ENCODE data around the gene FANCF. TPM values are rescaled to one million over a fixed set of nuclear protein-coding genes. Genes with fewer than 3 reads are reported as not detected.
"Not testable (repeated sequence)": the region's sequence is repeated elsewhere in the genome, so short reads cannot be mapped to it uniquely, and the experiment has no call there.

FANCF gene, protein sequence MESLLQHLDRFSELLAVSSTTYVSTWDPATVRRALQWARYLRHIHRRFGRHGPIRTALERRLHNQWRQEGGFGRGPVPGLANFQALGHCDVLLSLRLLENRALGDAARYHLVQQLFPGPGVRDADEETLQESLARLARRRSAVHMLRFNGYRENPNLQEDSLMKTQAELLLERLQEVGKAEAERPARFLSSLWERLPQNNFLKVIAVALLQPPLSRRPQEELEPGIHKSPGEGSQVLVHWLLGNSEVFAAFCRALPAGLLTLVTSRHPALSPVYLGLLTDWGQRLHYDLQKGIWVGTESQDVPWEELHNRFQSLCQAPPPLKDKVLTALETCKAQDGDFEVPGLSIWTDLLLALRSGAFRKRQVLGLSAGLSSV
- 6.2 TPM for polyA plus RNA-seq (2013, experiment 1 of 2; ENCODE audit: insufficient read length)
- polyA plus RNA-seq (2013, experiment 2 of 2; ENCODE audit: insufficient read length): 6.1 TPM

DNA sequence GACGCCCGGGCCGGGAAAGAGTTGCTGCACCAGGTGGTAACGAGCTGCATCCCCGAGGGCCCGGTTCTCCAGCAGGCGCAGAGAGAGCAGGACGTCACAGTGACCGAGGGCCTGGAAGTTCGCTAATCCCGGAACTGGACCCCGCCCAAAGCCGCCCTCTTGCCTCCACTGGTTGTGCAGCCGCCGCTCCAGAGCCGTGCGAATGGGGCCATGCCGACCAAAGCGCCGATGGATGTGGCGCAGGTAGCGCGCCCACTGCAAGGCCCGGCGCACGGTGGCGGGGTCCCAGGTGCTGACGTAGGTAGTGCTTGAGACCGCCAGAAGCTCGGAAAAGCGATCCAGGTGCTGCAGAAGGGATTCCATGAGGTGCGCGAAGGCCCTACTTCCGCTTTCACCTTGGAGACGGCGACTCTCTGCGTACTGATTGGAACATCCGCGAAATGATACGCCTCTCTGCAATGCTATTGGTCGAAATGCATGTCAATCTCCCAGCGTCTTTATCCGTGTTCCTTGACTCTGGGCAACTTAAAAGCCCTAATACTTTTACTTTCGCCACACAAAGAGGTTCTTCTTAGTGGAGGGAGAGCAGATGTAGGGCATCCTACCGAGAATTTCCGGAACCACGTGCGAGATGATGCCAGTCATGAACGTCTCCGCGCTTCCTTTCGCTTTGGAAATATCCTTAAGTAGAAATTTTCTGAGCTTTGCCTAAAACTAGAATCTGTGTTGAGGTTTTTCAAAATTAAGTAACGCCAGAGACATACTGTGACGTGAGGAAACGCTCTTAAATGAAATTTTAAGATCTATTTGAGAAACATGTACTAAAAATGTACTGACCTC, at the start of gene FANCF:
FANCF (minus strand) TSS at position 376 of the 840 bp plus-strand sequence; CDS start at position 363, 13 bp downstream.
- DNase-seq: peak; percentile 99

DNA sequence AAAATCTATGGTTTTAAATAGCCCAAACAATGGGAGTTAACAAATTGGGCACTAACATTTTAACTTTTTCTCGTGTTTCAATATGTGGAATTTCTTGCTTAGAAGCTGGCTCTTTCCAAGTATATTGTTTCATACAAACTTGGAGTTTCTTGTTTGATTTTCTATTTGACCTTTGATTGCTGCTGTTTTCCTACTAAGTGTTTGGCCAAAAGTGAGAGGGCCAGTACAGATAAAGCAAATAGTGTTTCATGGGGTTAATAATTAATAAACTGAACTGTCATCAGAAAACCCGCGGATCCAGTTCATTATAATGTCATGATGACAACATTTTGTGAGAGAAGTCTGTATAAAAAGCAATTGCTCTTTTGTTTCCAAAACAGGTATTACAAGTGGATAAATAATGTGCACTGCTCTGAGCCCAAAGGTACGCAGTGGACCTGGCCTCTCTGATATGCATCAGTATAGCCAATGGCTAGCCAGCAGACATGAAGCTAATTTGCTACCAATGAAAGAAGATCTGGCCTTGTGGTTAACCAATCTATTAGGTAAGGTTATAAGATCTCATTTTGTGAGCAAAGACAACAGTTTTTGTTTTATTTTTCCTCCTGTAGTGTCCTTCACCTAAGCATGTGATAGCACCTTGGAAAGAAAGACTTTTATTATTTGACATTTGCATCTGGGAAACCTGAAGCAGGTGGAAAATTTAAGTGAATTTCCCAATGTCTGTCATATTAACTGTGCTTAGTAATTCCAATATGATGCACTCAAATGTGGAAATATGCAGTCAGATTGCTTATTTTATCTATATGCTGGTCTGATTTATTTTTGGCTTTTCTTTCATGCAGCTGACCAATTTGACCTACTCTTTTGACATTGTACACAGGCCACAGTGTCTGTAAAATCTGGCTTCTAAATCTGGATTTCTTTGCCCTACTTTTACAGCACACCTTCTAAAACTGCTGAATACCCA, 49.1 kb upstream of the FANCF start:
- no peak for DNase-seq

DNA sequence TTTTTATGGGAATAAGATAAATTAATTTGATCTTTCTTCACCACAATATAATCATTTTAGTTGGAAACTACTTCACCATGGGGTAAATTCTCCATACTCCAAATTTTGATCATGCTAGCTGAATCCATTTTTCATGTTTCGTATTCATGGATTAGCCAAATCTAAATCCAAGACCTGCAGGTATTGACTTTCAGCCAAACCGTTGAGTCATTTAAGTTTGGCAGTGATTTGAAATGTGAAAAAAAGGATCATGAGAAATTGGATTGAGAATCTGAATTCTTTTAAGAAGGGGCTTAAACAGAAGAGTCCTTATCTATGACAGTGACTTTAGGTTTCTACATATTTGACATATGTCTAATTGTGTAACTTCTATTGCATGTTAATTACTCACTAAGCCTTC, 46.1 kb upstream of the FANCF start:
- no peak for DNase-seq

DNA sequence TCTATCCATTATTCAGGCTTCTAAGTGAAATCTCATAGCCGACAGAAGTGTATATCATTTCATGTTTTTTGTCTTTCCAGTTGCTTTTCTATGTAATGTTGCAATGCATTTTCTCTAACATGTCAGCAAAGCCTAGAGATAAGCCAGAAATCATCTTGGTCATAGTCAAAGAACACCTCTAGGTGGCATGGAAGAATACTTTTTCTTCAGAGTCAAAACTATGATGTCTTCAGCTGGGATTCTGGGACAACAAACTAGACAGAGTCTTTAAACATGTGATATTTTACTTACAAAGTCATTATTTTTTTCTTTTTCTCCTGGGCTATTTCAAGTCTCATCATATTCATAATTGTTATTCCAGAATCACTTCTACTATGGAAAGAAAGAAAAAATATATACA, 45.2 kb upstream of the FANCF start:
- DNase-seq: peak; percentile 18

DNA sequence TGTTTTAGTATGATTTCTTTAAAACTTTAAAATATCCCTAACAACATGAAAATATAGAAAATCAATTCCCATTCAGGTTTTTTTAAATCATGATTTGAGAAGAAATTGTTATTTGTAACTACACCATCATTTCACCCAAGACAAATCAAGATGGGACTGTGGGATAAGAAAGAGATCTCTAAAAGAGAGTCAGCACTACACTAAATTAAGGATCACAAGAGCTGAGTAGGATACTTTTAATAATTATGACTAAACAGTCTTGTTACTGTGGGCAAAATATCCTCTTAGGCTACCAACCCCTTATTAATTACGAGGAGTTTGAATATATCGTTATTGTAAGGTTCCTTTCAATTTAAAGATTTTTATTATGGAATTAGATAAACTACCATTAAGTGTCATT, 43.7 kb upstream of the FANCF start:
- DNase-seq: no peak

DNA sequence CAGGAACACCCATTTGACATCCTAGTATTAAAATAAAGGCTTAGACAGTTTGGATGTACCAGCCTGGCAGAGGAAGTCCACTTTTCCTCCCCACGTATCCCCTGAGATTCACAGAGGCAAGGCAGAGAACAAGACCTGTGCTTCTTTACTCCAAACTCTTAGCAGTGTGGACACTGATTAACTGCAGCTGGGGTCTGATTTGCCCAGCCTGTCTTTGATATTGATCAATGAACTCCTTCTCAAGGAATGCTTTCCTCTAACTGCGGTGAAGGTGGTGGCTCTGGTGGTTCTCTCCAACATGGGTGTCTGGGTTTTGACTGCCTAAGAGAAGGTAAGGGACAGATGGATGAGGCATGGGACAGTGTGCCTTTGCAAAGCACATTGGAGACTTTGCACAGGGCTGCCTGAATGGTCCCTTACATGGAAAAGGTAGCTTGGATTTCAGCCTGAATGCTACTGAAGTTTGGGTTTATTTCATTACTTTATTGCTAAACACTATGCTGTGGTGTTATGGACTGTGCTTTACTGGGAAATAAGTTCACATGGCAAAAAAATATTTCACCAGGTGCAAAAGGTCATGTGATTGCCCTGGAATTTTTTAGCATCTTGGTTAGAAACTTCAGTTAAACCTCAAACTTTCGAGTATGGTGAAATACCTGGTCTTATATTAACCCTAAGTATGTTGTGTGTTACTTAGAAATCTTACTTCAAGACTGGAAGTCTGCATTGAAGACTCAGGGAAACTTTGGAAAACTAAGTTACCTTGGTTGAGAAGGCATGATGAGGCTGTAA, 42.6 kb upstream of the FANCF start:
- DNase-seq: no peak

DNA sequence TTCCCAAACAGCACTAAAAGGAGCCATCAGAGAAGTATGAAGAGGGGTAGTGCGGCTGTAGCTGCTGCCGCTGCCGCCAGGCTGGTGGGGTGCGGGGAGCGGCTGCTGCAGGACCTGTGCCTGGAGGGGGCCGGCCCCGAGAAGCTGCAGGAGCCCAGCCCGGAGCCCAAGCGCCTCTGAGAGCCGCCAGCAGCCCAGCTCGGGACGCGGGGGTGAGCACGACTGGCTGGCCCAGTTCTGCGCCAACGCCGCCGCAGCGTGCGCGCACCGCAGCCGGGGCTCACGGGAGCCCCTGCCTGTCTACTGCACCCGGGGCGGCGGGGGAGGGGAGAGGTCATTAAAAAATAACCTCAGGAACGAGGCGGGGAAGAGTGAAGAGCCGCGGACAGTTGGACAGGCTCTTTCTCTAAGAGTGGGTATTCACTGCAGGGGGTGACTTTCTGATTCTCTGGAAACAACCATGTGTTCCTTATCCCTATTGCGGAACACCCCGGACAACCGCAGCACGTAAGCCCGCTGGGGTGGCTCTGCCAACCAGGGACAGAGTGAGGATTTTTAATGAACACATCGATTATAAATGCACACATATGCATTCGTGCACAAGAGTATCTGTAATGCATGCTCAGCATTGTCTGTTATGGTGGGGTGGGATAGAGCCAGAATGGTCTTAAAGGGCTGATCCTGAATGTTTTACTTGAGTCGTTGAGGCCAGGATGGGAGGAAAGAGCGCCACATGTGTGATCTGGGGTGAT, 41.2 kb upstream of the FANCF start:
- DNase-seq: peak; percentile 47

DNA sequence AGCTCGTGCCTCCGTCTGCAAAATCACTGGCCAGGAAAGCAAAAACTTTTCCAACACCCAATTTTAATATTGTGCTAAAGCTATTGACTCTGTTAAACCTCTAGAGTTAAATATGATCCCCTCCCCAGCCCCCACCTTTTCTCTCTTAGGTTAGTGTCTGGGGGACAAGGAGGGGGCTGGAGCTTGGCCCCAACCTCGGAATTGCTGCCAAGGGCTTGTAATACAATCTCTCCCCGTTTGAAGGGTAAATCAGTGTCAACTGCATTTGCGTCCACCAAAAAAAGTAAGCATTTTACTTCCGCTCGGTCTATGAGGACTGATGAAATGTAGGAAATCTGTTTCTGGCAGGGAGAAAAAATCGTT, 40.7 kb upstream of the FANCF start, which contains the start of gene GAS2:
GAS2 (plus strand) TSS at position 287 of the 363 bp plus-strand sequence. CDS start 8,259 bp downstream, outside the sequence.
- DNase-seq: no peak

DNA sequence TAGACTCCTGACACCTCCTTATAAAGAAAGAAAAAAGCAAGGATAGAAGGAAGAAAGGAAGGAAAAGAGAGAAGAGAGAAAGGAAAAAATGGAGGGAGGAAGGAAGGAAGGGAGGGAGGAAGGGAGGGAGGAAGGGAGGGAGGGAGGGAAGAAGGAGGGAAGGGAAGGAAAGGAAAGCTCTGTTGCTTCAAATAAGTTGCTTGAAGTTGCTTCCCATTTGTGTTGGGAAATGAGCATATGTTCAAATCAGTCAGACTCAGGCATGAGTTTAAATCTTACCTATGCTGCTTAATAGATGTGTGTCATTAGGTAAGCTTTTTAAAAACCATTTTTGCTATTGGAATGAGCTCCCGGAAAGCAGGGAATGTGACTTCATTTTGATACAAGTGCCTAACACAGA, 34.2 kb upstream of the FANCF start:
- no peak for DNase-seq

DNA sequence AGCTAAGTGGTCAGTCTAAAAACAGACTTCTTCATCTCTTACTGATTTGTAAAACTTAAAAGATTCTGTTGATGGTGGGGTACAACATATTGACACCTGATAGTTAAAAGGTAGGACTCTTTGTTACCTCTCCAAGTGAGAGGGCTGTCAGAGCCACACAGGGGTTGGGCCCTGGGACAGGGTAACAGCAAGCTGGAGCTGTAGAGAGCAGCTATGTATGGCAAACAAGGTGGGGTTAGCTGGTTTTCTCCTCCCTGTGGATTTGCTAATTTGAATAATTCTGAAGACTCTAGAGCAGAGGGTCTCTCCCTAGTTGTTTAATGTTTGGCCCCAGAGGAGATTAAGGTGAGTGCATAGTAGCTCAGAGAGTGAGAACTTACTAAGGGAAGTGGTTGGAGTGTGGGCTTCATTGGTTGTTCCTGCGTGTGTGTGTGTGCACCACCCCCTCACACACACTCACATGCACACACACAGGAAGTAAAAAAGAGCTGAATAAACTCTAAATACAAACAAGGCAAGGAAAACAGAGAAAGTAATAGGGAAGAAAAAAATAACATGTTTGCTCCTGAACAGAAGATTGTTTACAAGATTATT, 31.6 kb upstream of the FANCF start:
- DNase-seq: no peak

DNA sequence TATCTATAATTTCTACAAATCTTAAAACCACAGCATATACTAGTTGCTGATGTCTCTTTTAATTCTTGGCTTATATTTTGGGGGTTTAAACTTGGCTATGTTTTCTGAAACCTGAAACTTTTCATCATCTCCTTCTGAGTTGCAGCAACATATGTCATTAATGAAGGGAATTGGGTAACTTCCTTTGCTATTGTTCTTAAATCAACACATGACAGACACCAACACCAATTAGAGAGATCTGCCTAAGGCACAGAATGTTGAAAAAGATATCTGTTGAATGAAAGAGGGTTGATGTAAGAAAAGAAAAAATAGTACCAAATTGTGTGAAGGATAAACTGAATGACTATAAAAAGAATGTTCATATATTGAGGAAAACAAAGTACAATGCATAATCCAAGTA, 30.5 kb upstream of the FANCF start:
- peak; percentile 14 for DNase-seq

DNA sequence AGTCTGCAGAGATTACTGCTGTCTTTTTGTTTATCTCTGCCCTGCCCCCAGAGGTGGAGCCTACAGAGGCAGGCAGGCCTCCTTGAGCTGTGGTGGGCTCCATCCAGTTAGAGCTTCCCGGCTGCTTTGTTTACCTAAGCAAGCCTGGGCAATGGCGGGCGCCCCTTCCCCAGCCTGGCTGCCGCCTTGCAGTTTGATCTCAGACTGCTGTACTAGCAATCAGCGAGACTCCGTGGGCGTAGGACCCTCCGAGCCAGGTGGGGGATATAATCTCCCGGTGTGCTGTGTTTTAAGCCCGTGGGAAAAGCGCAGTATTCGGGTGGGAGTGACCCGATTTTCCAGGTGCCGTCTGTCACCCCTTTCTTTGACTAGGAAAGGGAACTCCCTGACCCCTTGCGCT, 26.7 kb upstream of the FANCF start:
- DNase-seq: not testable (repeated sequence)

DNA sequence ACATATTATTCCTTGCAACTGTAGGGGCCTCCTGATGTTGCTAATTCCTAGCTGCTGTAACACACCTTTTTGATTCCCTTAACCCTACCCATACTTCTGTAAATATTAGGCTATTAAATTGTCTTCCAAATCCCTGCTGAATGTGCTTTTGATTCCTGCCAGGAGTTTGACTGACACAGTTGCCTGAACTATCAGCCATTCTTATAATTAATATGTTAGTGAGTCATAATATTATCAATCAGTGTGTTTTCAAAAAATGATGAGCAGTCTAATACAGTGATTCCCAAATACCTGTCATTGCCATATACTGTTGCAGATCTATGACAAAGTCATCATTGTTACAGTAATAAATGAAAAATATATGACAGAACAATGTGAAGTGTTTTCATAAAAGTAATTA, 15.9 kb upstream of the FANCF start:
- DNase-seq: no peak

DNA sequence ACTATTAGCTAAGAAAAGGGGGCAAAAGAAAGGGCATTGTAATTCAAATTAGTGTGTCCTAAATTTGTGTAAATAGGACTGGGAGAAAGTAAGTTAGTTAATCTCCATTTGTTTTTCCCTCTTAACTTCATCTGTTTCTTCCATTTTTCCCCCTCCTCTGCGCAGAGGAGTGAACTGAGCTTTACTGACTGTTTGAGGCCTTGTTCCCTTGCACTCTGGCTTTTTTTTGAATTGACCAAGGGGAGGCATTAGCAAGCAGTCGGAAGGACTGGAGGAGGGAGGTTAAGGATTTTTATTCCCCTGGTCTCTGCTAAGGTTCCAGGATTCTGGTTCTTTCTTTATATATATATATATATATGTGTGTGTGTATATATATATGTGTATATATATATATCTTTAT, 15.2 kb upstream of the FANCF start:
- DNase-seq: no peak

DNA sequence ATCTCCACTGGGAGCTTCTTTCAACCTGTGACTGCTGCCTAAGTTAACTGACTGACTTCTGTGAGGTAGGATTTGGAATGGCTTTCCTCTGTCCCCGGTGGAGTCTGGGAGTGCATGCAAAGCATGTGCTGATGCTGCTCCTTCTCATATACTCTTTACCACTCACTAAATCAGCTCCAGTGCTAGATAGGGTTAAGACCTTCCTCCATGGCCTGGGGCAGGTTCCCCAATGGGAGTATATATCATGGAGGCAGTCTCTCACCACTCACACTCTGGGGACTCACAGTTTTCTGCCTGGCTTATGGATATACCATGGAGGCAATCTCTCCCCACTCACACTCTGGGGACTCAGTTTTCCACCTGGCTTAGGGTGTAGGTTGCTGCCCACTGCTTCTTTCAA, 10.1 kb upstream of the FANCF start:
- no peak for DNase-seq

DNA sequence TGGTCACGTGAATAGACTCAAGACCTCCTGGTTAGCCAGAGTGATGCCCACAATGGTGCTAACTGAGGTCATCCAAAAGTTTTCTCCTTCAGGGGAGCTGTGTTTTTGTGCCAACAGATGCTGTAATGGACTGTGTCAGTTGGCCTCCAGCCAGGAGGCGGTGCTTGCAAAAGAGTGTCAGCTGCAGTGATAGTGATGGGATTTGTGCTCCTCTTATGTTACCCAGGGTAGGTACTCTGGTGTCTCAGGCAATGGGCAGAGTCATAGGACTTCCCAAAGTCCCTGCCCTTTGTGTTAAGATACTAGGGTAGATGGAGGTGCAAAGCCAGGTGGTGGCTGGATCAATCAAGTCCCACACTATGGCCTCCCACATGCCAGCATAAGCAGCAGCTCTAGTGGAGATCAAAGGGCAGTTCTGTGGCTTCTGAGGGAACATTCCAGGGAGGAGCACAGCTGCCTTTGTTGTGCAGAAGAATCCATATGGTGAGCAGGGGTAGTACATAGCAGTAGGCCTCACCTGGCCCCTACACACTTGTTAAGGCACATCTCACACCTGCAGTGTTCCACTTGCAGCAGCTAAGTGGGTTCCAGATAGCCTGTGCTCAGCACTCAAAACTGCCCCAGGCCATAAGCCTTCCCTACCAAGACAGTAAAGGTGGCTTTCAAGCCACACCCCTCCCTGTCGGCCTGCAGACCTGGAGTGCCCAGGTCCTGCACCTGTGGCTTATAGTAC, 9.4 kb upstream of the FANCF start:
- peak; percentile 30 for DNase-seq

DNA sequence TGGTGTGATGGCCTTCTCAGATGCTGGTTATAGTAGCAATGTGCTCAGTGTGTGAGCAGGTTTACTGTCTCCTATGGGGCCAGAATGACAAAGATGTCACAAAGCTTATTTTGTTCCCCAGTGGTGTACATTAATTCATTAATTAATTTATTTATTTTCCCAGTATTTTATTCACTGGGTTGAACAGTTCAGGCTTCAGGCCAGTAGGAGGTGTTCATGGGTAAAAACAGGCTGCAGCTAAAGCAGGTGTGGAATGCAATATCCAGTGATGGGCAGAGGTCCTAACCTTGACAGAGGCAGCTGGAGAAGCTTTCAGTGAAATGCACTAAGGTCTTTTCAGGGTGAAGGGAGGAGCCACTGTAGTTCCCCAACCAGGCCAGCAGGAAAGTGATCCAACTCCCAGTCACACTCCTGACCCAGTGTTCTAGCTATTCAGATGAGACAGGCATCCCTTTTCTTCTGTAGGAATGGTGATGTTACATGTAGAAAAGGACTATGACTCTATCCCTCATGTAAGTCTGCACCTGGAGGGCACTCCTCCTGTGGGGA, 7.8 kb upstream of the FANCF start:
- no peak for DNase-seq

DNA sequence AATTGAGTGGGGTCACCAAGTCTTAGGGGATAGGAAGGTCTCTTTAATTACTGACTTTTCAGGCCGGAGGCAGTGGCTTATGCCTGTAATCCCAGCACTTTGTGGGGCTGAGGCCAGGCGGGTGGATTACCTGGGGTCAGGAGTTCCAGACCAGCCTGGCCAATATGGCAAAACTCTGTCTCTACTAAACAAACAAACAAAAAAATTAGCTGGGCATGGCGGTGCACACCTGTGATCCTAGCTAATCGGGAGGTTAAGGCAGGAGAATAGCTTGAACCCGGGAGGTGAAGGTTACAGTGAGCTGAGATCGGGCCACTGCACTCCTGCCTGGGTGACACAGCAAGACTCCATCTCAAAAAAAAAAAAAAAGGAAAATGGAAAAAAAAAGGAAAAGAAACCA, 1.8 kb upstream of the FANCF start:
- no peak for DNase-seq

DNA sequence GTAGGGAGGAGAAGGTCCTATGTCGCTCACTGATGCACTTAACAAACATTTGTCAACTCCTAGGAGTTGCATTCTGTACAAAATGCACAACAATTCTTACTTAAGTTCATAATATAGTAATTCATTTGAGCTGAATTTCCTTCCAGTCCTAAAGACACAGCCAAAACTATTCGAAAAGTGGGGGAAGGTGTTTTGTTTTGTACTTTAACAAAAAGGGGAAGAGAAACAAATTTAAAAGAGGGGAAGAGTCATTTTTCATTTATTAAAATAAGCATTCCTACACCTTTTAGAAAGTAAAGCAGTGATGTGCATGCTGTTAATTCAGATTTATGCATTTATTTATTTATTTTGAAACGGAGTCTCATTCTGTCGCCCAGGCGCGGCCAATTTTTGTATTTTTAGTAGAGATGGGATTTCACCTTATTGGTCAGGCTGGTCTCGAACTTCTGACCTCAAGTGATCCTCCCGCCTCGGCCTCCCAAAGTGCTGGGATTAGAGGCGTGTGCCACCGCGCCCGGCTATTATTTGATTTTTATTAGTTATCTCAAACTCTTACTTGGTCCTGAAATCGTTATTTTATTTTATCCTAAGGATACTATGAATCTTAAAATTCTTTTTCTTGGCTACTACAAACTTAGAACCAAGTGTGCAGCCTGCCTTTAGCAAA, 1.1 kb upstream of the FANCF start:
- no peak for DNase-seq

Data from fibroblast of skin of scalp (primary cell).